ENCODE measurements around the gene PBX4. TPM values are rescaled to one million over a fixed set of nuclear protein-coding genes. Genes with fewer than 3 reads are reported as not detected.
A peak's percentile ranks its signal among the peaks of the same experiment; 100 is the strongest.

The PBX4 gene
- total and polyA plus RNA-seq, 10 of the 15 experiments (the other 5 are each of a cell fraction or from before 2014, with no cell fraction given): 0.18 to 17.3 (median 4.2) TPM

GRCh38 chr19:19633711-19634515, 15.4 kb upstream of the PBX4 start:
- RAD21 ChIA-PET (ENCODE audit: unreplicated experiment): interaction anchor here (0.6 kb wide), 1 partner anchor 30 kb away, joined by 8 read pairs; no protein-coding TSS in a partner anchor
- in situ Hi-C loops (cut with MboI): no loop called here
- TF ChIP-seq HSF1 (IDR thresholded peaks at IDR 0.05; ENCODE audit: low read depth, low read length) (no peak), POLR2A (IDR thresholded peaks at IDR 0.05; ENCODE audit: low read depth, low read length) (peak; percentile 33), PRDM15 (CRISPR knock-in tag; IDR thresholded peaks at IDR 0.05) (no peak), EP300 (IDR thresholded peaks at IDR 0.05; ENCODE audit: borderline replicate concordance in 1 of 2, control insufficient read depth in 1 of 2, low read depth in 2 of 2, low read length in 2 of 2) (no peak), RCOR1 (conservative IDR thresholded peaks at IDR 0.05; ENCODE audit: low read depth, low read length) (no peak), SRF (IDR thresholded peaks at IDR 0.05; ENCODE audit: low read depth in 2 of 2, low read length in 2 of 2) (no peak), IKZF2 (IDR thresholded peaks at IDR 0.05) (no peak), RB1 (IDR thresholded peaks at IDR 0.05; ENCODE audit: borderline replicate concordance) (no peak), FOXM1 (IDR thresholded peaks at IDR 0.05; ENCODE audit: low read depth, low read length) (no peak), RELB (IDR thresholded peaks at IDR 0.05; ENCODE audit: low read depth) (no peak), NBN (IDR thresholded peaks at IDR 0.05) (no peak), ZNF687 (IDR thresholded peaks at IDR 0.05) (no peak)

More at GRCh38 chr19:19633711-19634515, 15.4 kb upstream of the PBX4 start:
- peaks cover 23 to 33% of the 10 kb centered on the region in 2 experiments for H3K36me3 ChIP-seq (ENCODE audit: control insufficient read depth in 2 of 2, insufficient read depth in 2 of 2, low read length in 1 of 2)
- no peak for DNase-seq (ENCODE audit: low read depth, low spot score)
- POLR2A ChIA-PET: interaction anchor here (1.1 kb wide), 1 partner anchor 14 kb away, joined by 4 read pairs; no protein-coding TSS in a partner anchor
- no peak overlapping the region for H3K4me3 ChIP-seq
- SMC1A ChIA-PET (ENCODE audit: uncharacterized antibody, unreplicated experiment): no interaction called here
- BruUV-seq (replicated peaks): no TSS peak
- no peaks in the 10 kb centered on the region for H3K27me3 ChIP-seq (replicated peaks in 1 of 2; ENCODE audit: control insufficient read depth in 2 of 2, insufficient read depth in 2 of 2, low read length in 1 of 2)
- H4K20me1 ChIP-seq (ENCODE audit: control insufficient read depth, insufficient read depth): no peaks in the 10 kb centered on the region
- 97% methylated on average over 17 of the region's 22 CpGs for WGBS (ENCODE audit: insufficient coverage, insufficient replicate concordance, low lambda C conversion rate, missing lambda C conversion rate)
- no peak for FAIRE-seq
- H3K27ac ChIP-seq (ENCODE audit: control insufficient read depth, insufficient read depth): no peak overlapping the region
- no peaks in the 10 kb centered on the region for H3K9me3 ChIP-seq (replicated peaks; ENCODE audit: control insufficient read depth, insufficient read depth, low read length)
- ATAC-seq: no peak
- no peaks in the 10 kb centered on the region; the same call in 1 of the 2 replicates for H3K4me1 ChIP-seq (ENCODE audit: control insufficient read depth, insufficient read depth, low read length)
- H3K79me2 ChIP-seq (ENCODE audit: control insufficient read depth, insufficient read depth, low read length): no peaks in the 10 kb centered on the region
- no peak overlapping the region for H2AFZ ChIP-seq (ENCODE audit: control insufficient read depth, low read depth, low read length)
- CTCF ChIA-PET: interaction anchor here (0.8 to 1.6 kb wide), 2 partner anchors 81 to 318 kb away, joined by 3 to 5 read pairs; no protein-coding TSS in a partner anchor
- intact Hi-C loops (cut with micrococcal nuclease; ENCODE audit: unreplicated experiment): no loop called here
- H3K4me2 ChIP-seq (ENCODE audit: control insufficient read depth, insufficient read depth): no peak overlapping the region
- H3K9ac ChIP-seq (ENCODE audit: control insufficient read depth, insufficient read depth, low read length): no peak overlapping the region
